Uterus (tissue), 4 donors: Measurements from ENCODE around the gene MFAP1. TPM values are rescaled to one million over a fixed set of nuclear protein-coding genes. Genes with fewer than 3 reads are reported as not detected.
A peak's percentile ranks its signal among the peaks of the same experiment; 100 is the strongest.

Source experiments
- DNase-seq, 2 donors: peaks; one replicate each; pipeline ENCODE4 v3.0.0-alpha.2; 2019 to 2020
- H3K27ac ChIP-seq, 2 donors: fragments of 200-600 bp; sonication (generic); 1 replicate in 1 of 2; 2 replicates in 1 of 2; pipeline ENCODE4 v1.5.1; 2016 to 2018
- H3K27me3 ChIP-seq, 2 donors: fragments of 200-600 bp; sonication (generic); one replicate each; pipeline ENCODE4 v1.5.1; 2018 to 2019; ENCODE audit warnings: control low read depth in 1 of 2
- H3K36me3 ChIP-seq, 2 donors: fragments of 200-600 bp; sonication (generic); one replicate each; pipeline ENCODE4 v1.5.1; 2019; ENCODE audit warnings: control low read depth in 1 of 2
- H3K4me1 ChIP-seq, 2 donors: fragments of 200-600 bp; sonication (generic); one replicate each; pipeline ENCODE4 v1.5.1; 2018 to 2019; ENCODE audit warnings: control low read depth in 1 of 2
- H3K4me3 ChIP-seq, 2 donors: fragments of 200-600 bp; sonication (generic); 1 replicate in 1 of 2; 2 replicates in 1 of 2; pipeline ENCODE4 v1.5.1; 2018 to 2019; ENCODE audit warnings: mild to moderate bottlenecking in 1 of 2
- H3K9me3 ChIP-seq, 2 donors: fragments of 200-600 bp; sonication (generic); one replicate each; pipeline ENCODE4 v1.5.1; 2019; ENCODE audit warnings: control low read depth in 1 of 2
- CTCF ChIP-seq, 4 experiments: fragments of 200-600 bp in 2 of 4; fragments of 450-650 bp in 2 of 4; sonication (generic) in 2 of 4; IDR thresholded peaks; one replicate each; pipeline ENCODE4 v1.5.1; 2016 to 2019; ENCODE audit warnings: antibody characterized with exemption in 4 of 4, mild to moderate bottlenecking in 2 of 4, moderate library complexity in 1 of 4
- POLR2A ChIP-seq, 2 donors: fragments of 450-650 bp; IDR thresholded peaks; one replicate each; pipeline ENCODE4 v1.6.1; 2016; ENCODE audit warnings: antibody characterized with exemption in 2 of 2, mild to moderate bottlenecking in 1 of 2, moderate library complexity in 1 of 2
- intact Hi-C: fragments of 100-400 bp; cut with DNase I; formaldehyde crosslinking; loops from one replicate; pipeline ENCODE4 v1.15.1; 2023; ENCODE audit warnings: low total_unique reads
- total RNA-seq, 4 donors: library from RNA; depleted of rRNA in 3 of 4; stranded (reverse); fragments of >200 nt in 3 of 4; gene quantifications; one replicate each; pipeline versions ENCODE4 v1.1.0 to v1.2.4, GENCODE V29; 2014 to 2023
- donor health status: DM: yes; HTN: yes; CAD: no.

The MFAP1 gene
- total RNA-seq, 4 donors from 2014 or later = 9.5 to 26.3 (median 15.1) TPM

GRCh38 chr15:43796566-43796965 is 27.9 kb downstream of the MFAP1 start:
- no peak for DNase-seq
- no peak overlapping the region for H3K4me3 ChIP-seq
- TF ChIP-seq POLR2A (IDR thresholded peaks at IDR 0.05) (no peak), CTCF (IDR thresholded peaks at IDR 0.05) (no peak)
- H3K36me3 ChIP-seq = no peaks in the 10 kb centered on the region
- H3K27ac ChIP-seq = no peak overlapping the region
- intact Hi-C loops = no loop called here
- H3K4me1 ChIP-seq = peaks cover 4 to 25% of the 10 kb centered on the region in 2 donors
- H3K27me3 ChIP-seq = no peaks in the 10 kb centered on the region
- no peaks in the 10 kb centered on the region for H3K9me3 ChIP-seq

GRCh38 chr15:43795997-43796396 is 28.5 kb downstream of the MFAP1 start:
- Histone ChIP-seq H3K27me3 (no peaks in the 10 kb centered on the region), H3K4me1 (peaks cover 4 to 20% of the 10 kb centered on the region in 2 donors), H3K27ac (no peak overlapping the region), H3K36me3 (no peaks in the 10 kb centered on the region), H3K4me3 (no peak overlapping the region), H3K9me3 (no peaks in the 10 kb centered on the region)
- intact Hi-C loops = no loop called here
- TF ChIP-seq POLR2A (IDR thresholded peaks at IDR 0.05) = no peak
- no peak for TF ChIP-seq CTCF (IDR thresholded peaks at IDR 0.05)
- no peak for DNase-seq

- Histone ChIP-seq H3K36me3 (no peaks in the 10 kb centered on the region), H3K9me3 (no peaks in the 10 kb centered on the region), H3K27me3 (no peaks in the 10 kb centered on the region), H3K4me1 (peaks cover 4 to 20% of the 10 kb centered on the region in 2 donors), H3K27ac (peak overlapping the region in 1 of 2 donors; percentile 13), H3K4me3 (no peak overlapping the region)
- DNase-seq = no peak
- intact Hi-C loops = no loop called here
- TF ChIP-seq CTCF (IDR thresholded peaks at IDR 0.05) (no peak), POLR2A (IDR thresholded peaks at IDR 0.05) (no peak)
Measured at GRCh38 chr15:43795197-43795596, 29.3 kb downstream of the MFAP1 start.

GRCh38 chr15:43794269-43795037 is 30.0 kb downstream of the MFAP1 start:
- Histone ChIP-seq H3K36me3 (no peaks in the 10 kb centered on the region), H3K4me1 (peaks cover 4 to 20% of the 10 kb centered on the region in 2 donors), H3K27me3 (no peaks in the 10 kb centered on the region), H3K4me3 (no peak overlapping the region), H3K27ac (peak overlapping the region; percentile 13 to 97), H3K9me3 (no peaks in the 10 kb centered on the region)
- TF ChIP-seq POLR2A (IDR thresholded peaks at IDR 0.05) (no peak), CTCF (IDR thresholded peaks at IDR 0.05) (no peak)
- DNase-seq = no peak
- intact Hi-C loops = no loop called here

GRCh38 chr15:43793647-43794046 is 30.8 kb downstream of the MFAP1 start:
- DNase-seq = peak in 1 of 2 donors; percentile 24
- peak overlapping the region; percentile 97 for H3K27ac ChIP-seq
- H3K4me1 ChIP-seq = peaks cover 4 to 20% of the 10 kb centered on the region in 2 donors
- no peaks in the 10 kb centered on the region for H3K27me3 ChIP-seq
- H3K36me3 ChIP-seq = no peaks in the 10 kb centered on the region
- peak overlapping the region; percentile 85 to 98 for H3K4me3 ChIP-seq
- intact Hi-C loops = no loop called here
- TF ChIP-seq CTCF (IDR thresholded peaks at IDR 0.05) (no peak), POLR2A (IDR thresholded peaks at IDR 0.05) (no peak)
- H3K9me3 ChIP-seq = no peaks in the 10 kb centered on the region
